IMR-90 (cell line): Measurements from ENCODE around the gene NTSR1. TPM values are rescaled to one million over a fixed set of nuclear protein-coding genes. Genes with fewer than 3 reads are reported as not detected.

Source experiments
- ATAC-seq: fragments of 200-7000 bp; cut with Tn5 transposase; 2 replicates; pipeline ENCODE4 v1.9.1; 2020; ENCODE audit warnings: low read depth, mild to moderate bottlenecking, moderate library complexity
- BruUV-seq: library from RNA; stranded (reverse); fragments of 400-500 nt; replicated peaks from 2 replicates; lab custom pipeline; 2021; lab: Mats Ljungman, UMichigan
- CTCF ChIA-PET: fragments of 300-600 bp; formaldehyde crosslinking; extraction: SDS; loops from one replicate; lab custom pipeline; 2021; ENCODE audit warnings: antibody characterized with exemption; lab: Yijun Ruan, JAX
- POLR2A ChIA-PET: fragments of 300-600 bp; sonication (Branson Sonifier 250); formaldehyde crosslinking; loops from one replicate; lab custom pipeline; 2022; ENCODE audit warnings: antibody characterized with exemption; ENCODE audit not compliant: unreplicated experiment; lab: Charles Lee
- DNase-seq: peaks from one replicate; pipeline ENCODE4 v3.0.0; 2013
- H2AFZ ChIP-seq: replicated peaks from 2 replicates; pipeline ENCODE3; 2013; ENCODE audit warnings: low read length, mild to moderate bottlenecking; ENCODE audit not compliant: poor library complexity
- H2AK5ac ChIP-seq: 2 replicates; pipeline ENCODE4 v1.6.1; 2013; ENCODE audit warnings: low read depth, low read length, inconsistent platforms
- H2AK9ac ChIP-seq: replicated peaks from 2 replicates; pipeline ENCODE3; 2013; ENCODE audit warnings: mild to moderate bottlenecking, low read depth, low read length, moderate library complexity; ENCODE audit not compliant: poor library complexity
- H2BK120ac ChIP-seq: 2 replicates; pipeline ENCODE4 v1.6.1; 2013; ENCODE audit warnings: low read depth, low read length, inconsistent platforms
- H2BK15ac ChIP-seq: 3 replicates; pipeline ENCODE4 v1.6.1; 2013; ENCODE audit warnings: low read depth, low read length, inconsistent platforms
- H2BK20ac ChIP-seq: 2 replicates; pipeline ENCODE4 v1.6.1; 2013; ENCODE audit warnings: low read depth, mild to moderate bottlenecking, inconsistent platforms, low read length, moderate library complexity
- H2BK5ac ChIP-seq: 2 replicates; pipeline ENCODE4 v1.6.1; 2013; ENCODE audit warnings: mild to moderate bottlenecking, low read depth, low read length, inconsistent platforms; ENCODE audit not compliant: poor library complexity, severe bottlenecking
- H3K14ac ChIP-seq: replicated peaks from 2 replicates; pipeline ENCODE4 v1.6.1; 2013; ENCODE audit warnings: low read depth, low read length, inconsistent platforms
- H3K18ac ChIP-seq: 2 replicates; pipeline ENCODE4 v1.6.1; 2013; ENCODE audit warnings: low read depth, low read length, control low read depth
- H3K23ac ChIP-seq: 2 replicates; pipeline ENCODE4 v1.6.1; 2013; ENCODE audit warnings: low read depth, low read length, inconsistent platforms
- H3K27ac ChIP-seq: 2 replicates; pipeline ENCODE4 v1.5.1; 2013; ENCODE audit warnings: mild to moderate bottlenecking, control low read depth, low read length; ENCODE audit not compliant: insufficient read depth
- H3K27me3 ChIP-seq: 2 replicates; pipeline ENCODE4 v1.6.1; 2013; ENCODE audit warnings: low read length; ENCODE audit not compliant: control insufficient read depth, insufficient read depth
- H3K36me3 ChIP-seq: 2 replicates; pipeline ENCODE4 v1.6.1; 2013; ENCODE audit warnings: low read length, mixed read lengths; ENCODE audit not compliant: control insufficient read depth, insufficient read depth
- H3K4ac ChIP-seq: 2 replicates; pipeline ENCODE4 v1.6.1; 2013; ENCODE audit warnings: low read depth, low read length, inconsistent platforms
- H3K4me1 ChIP-seq: 2 replicates; pipeline ENCODE4 v1.6.1; 2013; ENCODE audit warnings: low read length, mixed read lengths; ENCODE audit not compliant: control insufficient read depth, insufficient read depth
- H3K4me2 ChIP-seq: 2 replicates; pipeline ENCODE4 v1.6.1; 2013; ENCODE audit warnings: low read depth, mild to moderate bottlenecking, control low read depth, low read length, moderate library complexity
- H3K4me3 ChIP-seq: 2 replicates; pipeline ENCODE4 v1.5.1; 2013; ENCODE audit warnings: low read depth, mild to moderate bottlenecking, control low read depth, low read length, moderate library complexity; ENCODE audit not compliant: insufficient read depth
- H3K56ac ChIP-seq: 2 replicates; pipeline ENCODE4 v1.6.1; 2013; ENCODE audit warnings: low read length, inconsistent platforms; ENCODE audit not compliant: insufficient read depth; ENCODE audit errors: extremely low read depth
- H3K79me1 ChIP-seq, 2 experiments: 2 replicates each; pipeline ENCODE4 v1.6.1; 2013; ENCODE audit warnings: low read length in 2 of 2, inconsistent platforms in 1 of 2, low read depth in 1 of 2
- H3K9ac ChIP-seq: 2 replicates; pipeline ENCODE4 v1.6.1; 2013; ENCODE audit warnings: low read depth, low read length, control low read depth
- H3K9me1 ChIP-seq: 2 replicates; pipeline ENCODE4 v1.6.1; 2013; ENCODE audit warnings: low read length, inconsistent platforms; ENCODE audit not compliant: insufficient read depth
- H3K9me3 ChIP-seq: 2 replicates; pipeline ENCODE4 v1.6.1; 2013; ENCODE audit warnings: low read length; ENCODE audit not compliant: control insufficient read depth, insufficient read depth
- H4K20me1 ChIP-seq: 2 replicates; pipeline ENCODE4 v1.6.1; 2013; ENCODE audit warnings: low read length, inconsistent platforms; ENCODE audit not compliant: insufficient read depth
- H4K5ac ChIP-seq: 2 replicates; pipeline ENCODE4 v1.6.1; 2013; ENCODE audit warnings: mild to moderate bottlenecking, low read depth, low read length, control low read depth
- H4K8ac ChIP-seq, 2 experiments: 2 replicates each; pipeline ENCODE4 v1.6.1; 2013; ENCODE audit warnings: low read depth in 2 of 2, low read length in 2 of 2, control low read depth in 1 of 2, inconsistent platforms in 1 of 2
- H4K91ac ChIP-seq: 2 replicates; pipeline ENCODE4 v1.6.1; 2013; ENCODE audit warnings: low read depth, low read length, inconsistent platforms; ENCODE audit not compliant: insufficient read depth
- BHLHE40 ChIP-seq: fragments of 150-350 bp; IDR thresholded peaks from 2 replicates; pipeline ENCODE4 v1.6.1; 2016; ENCODE audit warnings: mild to moderate bottlenecking, low read depth, low read length
- CEBPB ChIP-seq: IDR thresholded peaks from 2 replicates; pipeline ENCODE4 v1.6.1; 2012; ENCODE audit warnings: low read depth, low read length, improper control_type of control experiment
- CHD1 ChIP-seq: IDR thresholded peaks from 2 replicates; pipeline ENCODE4 v1.6.1; 2012; ENCODE audit warnings: low read depth, low read length, improper control_type of control experiment
- FOS ChIP-seq: fragments of 150-350 bp; IDR thresholded peaks from 2 replicates; pipeline ENCODE4 v1.6.1; 2016; ENCODE audit warnings: low read depth, low read length
- MAFK ChIP-seq: IDR thresholded peaks from 2 replicates; pipeline ENCODE4 v1.6.1; 2012; ENCODE audit warnings: low read depth, low read length, improper control_type of control experiment
- MAZ ChIP-seq: IDR thresholded peaks from 2 replicates; pipeline ENCODE4 v1.6.1; 2012; ENCODE audit warnings: low read depth, mild to moderate bottlenecking, low read length, improper control_type of control experiment, moderate library complexity, borderline replicate concordance
- MXI1 ChIP-seq: IDR thresholded peaks from 2 replicates; pipeline ENCODE4 v1.6.1; 2012; ENCODE audit warnings: low read depth, mild to moderate bottlenecking, low read length, moderate library complexity, borderline replicate concordance
- NFE2L2 ChIP-seq: fragments of 150-350 bp; IDR thresholded peaks from 2 replicates; pipeline ENCODE4 v1.6.1; 2016; ENCODE audit warnings: low read depth, mild to moderate bottlenecking, low read length
- RAD21 ChIP-seq: IDR thresholded peaks from 2 replicates; pipeline ENCODE4 v1.6.1; 2012; ENCODE audit warnings: low read length, improper control_type of control experiment
- RCOR1 ChIP-seq: IDR thresholded peaks from 2 replicates; pipeline ENCODE4 v1.6.1; 2012; ENCODE audit warnings: mild to moderate bottlenecking, low read length, improper control_type of control experiment; ENCODE audit not compliant: insufficient replicate concordance
- RFX5 ChIP-seq: IDR thresholded peaks from 2 replicates; pipeline ENCODE4 v1.8.0; 2012; ENCODE audit warnings: low read depth, mild to moderate bottlenecking, low read length, moderate library complexity
- SMC3 ChIP-seq: fragments of 150-350 bp; IDR thresholded peaks from 2 replicates; pipeline ENCODE4 v1.6.1; 2016; ENCODE audit warnings: low read depth, mild to moderate bottlenecking, antibody characterized with exemption, low read length, moderate library complexity
- WGBS, 2 experiments: methylation state at CpG; one replicate each; pipeline versions ENCODE4 v1.1.5 to v1.1.7; 2013; ENCODE audit warnings: missing lambda C conversion rate in 2 of 2; ENCODE audit not compliant: insufficient read length in 1 of 2; ENCODE audit errors: extremely low coverage in 2 of 2; 5-methylcytosine and 5-hydroxymethylcytosine counted together
- dilution Hi-C: fragments of 300-500 bp; cut with HindIII; formaldehyde crosslinking; loops from one replicate; pipeline ENCODE4 v1.14.3; 2018; ENCODE audit warnings: low sequenced_read_pairs; ENCODE audit not compliant: unreplicated experiment
- in situ Hi-C: fragments of 300-500 bp; cut with MboI; formaldehyde crosslinking; loops from 3 replicates; pipeline ENCODE4 v1.14.3; 2019; ENCODE audit warnings: low sequenced_read_pairs, inconsistent platforms, mixed read lengths
- intact Hi-C: fragments of 100-400 bp; cut with micrococcal nuclease; formaldehyde crosslinking; loops from 2 replicates; pipeline ENCODE4 v1.10.0; 2022
- polyA plus RNA-seq, 3 experiments: library from polyadenylated mRNA; depleted of rRNA; stranded (reverse); fragments of >200 nt; gene quantifications; 2 replicates each; pipeline ENCODE4 v1.2.3, GENCODE V29; 2012; ENCODE audit warnings: low replicate concordance in 1 of 3
- total RNA-seq: library from RNA; depleted of rRNA; stranded (reverse); fragments of >200 nt; gene quantifications from 2 replicates; pipeline ENCODE4 v1.2.3, GENCODE V29; 2012
- TF ChIP-seq, protein P1 (sequence below): conservative IDR thresholded peaks from 2 replicates; pipeline ENCODE4 v1.5.1; 2012; ENCODE audit warnings: mild to moderate bottlenecking, low read depth, low read length, improper control_type of control experiment
- TF ChIP-seq, protein P2 (sequence below): fragments of 150-350 bp; IDR thresholded peaks from 2 replicates; pipeline ENCODE4 v1.6.1; 2016; ENCODE audit warnings: low read depth, mild to moderate bottlenecking, low read length, moderate library complexity, borderline replicate concordance
- TF ChIP-seq, protein P3 (sequence below): fragments of 150-350 bp; IDR thresholded peaks from 2 replicates; pipeline ENCODE4 v1.6.1; 2017; ENCODE audit warnings: mild to moderate bottlenecking, antibody characterized with exemption, low read length, low read depth

The NTSR1 gene
- total and polyA plus RNA-seq, 2 of the 4 experiments (the other 2 are of a cell fraction) = 0.54 to 1.8 TPM

DNA sequence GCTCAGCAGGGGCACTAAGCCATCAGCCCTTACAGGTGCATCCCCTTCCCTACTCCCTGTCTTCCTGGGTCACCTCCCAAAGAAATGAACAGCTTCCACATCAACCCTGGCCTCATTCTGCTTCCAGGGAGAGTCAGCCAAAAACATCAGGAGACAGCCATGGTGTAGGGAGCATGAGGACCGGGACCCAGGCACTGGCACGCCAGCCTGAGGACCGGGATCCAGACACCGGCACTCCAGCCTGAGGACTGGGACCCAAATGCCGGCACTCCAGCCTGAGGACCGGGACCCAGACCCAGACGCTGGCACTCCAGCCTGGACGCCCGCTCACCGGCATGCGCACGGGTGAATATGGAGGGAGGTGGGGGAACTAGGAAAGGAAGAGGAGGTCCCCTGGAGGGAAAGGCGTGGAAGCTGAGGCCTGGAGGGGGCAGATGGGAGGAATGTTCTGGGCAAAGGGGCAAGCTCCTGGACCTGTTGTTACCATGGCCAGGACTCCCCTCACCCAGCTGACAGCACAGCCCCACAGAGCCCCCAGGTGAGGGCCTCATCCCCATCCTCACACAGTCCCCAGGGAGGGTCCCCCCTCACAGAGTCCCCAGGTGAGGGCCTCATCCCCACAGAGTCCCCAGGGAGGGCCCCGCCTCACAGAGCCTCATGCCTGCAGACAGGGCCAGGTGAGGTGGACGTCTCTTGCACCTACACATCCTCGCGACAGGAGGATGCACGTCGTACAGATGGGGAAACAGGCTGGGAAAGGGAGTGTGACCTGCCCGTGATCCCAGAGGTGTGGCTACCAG lies 61.7 kb downstream of the NTSR1 start:
- Histone ChIP-seq H3K18ac (no peak overlapping the region), H3K36me3 (no peaks in the 10 kb centered on the region), H4K5ac (no peak overlapping the region), H2AK5ac (no peak overlapping the region), H4K20me1 (no peaks in the 10 kb centered on the region), H2BK5ac (no peak overlapping the region), H3K9me1 (peaks cover 4% of the 10 kb centered on the region), H3K4me3 (no peak overlapping the region), H4K8ac (no peak overlapping the region), H2BK120ac (no peak overlapping the region), H2BK20ac (no peak overlapping the region), H2AK9ac (no peak overlapping the region), H3K9ac (no peak overlapping the region), H3K4me1 (peaks cover 11% of the 10 kb centered on the region), H3K27me3 (peaks cover 9% of the 10 kb centered on the region; the same call in 1 of the 2 replicates), H3K4me2 (no peak overlapping the region), H2AFZ (no peak overlapping the region), H2BK15ac (no peak overlapping the region), H3K27ac (no peak overlapping the region), H4K91ac (no peak overlapping the region), H3K4ac (no peak overlapping the region), H3K9me3 (no peaks in the 10 kb centered on the region), H3K79me1 (no peaks in the 10 kb centered on the region), H3K14ac (no peak overlapping the region), H3K23ac (no peak overlapping the region), H3K56ac (no peak overlapping the region)
- in situ Hi-C loops (no loop called here), dilution Hi-C loops (no loop called here), intact Hi-C loops (no loop called here)
- ChIA-PET CTCF (no interaction called here), POLR2A (no interaction called here)
- no TSS peak for BruUV-seq
- DNase-seq = no peak
- WGBS, 2 experiments = 85% methylated on average over 11 of the region's 20 CpGs; no CpG with 5 or more reads in 1 of the 2 experiments
- no peak for ATAC-seq
- no peak for TF ChIP-seq BHLHE40
- TF ChIP-seq CEBPB = no peak
- no peak for TF ChIP-seq NFE2L2
- no peak for TF ChIP-seq MXI1
- TF ChIP-seq SMC3 = no peak
- TF ChIP-seq, protein P1, sequence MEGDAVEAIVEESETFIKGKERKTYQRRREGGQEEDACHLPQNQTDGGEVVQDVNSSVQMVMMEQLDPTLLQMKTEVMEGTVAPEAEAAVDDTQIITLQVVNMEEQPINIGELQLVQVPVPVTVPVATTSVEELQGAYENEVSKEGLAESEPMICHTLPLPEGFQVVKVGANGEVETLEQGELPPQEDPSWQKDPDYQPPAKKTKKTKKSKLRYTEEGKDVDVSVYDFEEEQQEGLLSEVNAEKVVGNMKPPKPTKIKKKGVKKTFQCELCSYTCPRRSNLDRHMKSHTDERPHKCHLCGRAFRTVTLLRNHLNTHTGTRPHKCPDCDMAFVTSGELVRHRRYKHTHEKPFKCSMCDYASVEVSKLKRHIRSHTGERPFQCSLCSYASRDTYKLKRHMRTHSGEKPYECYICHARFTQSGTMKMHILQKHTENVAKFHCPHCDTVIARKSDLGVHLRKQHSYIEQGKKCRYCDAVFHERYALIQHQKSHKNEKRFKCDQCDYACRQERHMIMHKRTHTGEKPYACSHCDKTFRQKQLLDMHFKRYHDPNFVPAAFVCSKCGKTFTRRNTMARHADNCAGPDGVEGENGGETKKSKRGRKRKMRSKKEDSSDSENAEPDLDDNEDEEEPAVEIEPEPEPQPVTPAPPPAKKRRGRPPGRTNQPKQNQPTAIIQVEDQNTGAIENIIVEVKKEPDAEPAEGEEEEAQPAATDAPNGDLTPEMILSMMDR = no peak
- TF ChIP-seq FOS = no peak
- TF ChIP-seq RAD21 = no peak
- TF ChIP-seq, protein P2, sequence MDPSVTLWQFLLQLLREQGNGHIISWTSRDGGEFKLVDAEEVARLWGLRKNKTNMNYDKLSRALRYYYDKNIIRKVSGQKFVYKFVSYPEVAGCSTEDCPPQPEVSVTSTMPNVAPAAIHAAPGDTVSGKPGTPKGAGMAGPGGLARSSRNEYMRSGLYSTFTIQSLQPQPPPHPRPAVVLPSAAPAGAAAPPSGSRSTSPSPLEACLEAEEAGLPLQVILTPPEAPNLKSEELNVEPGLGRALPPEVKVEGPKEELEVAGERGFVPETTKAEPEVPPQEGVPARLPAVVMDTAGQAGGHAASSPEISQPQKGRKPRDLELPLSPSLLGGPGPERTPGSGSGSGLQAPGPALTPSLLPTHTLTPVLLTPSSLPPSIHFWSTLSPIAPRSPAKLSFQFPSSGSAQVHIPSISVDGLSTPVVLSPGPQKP = no peak
- no peak for TF ChIP-seq MAZ
- TF ChIP-seq RFX5 = no peak
- TF ChIP-seq RCOR1 = no peak
- TF ChIP-seq MAFK = no peak
- TF ChIP-seq CHD1 = no peak
- TF ChIP-seq, protein P3, sequence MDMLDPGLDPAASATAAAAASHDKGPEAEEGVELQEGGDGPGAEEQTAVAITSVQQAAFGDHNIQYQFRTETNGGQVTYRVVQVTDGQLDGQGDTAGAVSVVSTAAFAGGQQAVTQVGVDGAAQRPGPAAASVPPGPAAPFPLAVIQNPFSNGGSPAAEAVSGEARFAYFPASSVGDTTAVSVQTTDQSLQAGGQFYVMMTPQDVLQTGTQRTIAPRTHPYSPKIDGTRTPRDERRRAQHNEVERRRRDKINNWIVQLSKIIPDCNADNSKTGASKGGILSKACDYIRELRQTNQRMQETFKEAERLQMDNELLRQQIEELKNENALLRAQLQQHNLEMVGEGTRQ = no peak
